Measurements from ENCODE around the gene ITGBL1. TPM values are rescaled to one million over a fixed set of nuclear protein-coding genes. Genes with fewer than 3 reads are reported as not detected.
A peak's percentile ranks its signal among the peaks of the same experiment; 100 is the strongest.

The ITGBL1 gene
- polyA plus RNA-seq, 1 experiment, result 73.7 TPM

DNA sequence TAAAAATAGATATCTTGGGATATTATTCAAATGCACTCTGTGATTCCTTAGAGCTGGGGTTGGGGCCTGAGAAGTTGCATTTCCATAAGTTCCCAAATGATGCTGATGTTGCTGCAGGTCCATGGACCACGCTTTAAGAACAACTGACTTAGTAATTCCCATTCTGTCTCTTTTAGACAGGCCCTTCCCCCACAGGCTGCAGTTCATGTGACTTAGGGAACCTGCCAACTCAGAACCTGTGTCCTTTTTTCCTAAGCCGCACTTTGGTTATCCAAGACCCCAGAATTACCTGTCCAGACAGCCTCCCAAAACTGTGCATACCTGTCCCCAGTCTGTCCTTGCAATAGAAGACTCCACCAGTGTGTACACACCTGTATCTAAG is 1.7 kb upstream of the ITGBL1 start:
- ChIA-PET CTCF (no interaction called here), POLR2A (no interaction called here)
- TF ChIP-seq, protein P1, sequence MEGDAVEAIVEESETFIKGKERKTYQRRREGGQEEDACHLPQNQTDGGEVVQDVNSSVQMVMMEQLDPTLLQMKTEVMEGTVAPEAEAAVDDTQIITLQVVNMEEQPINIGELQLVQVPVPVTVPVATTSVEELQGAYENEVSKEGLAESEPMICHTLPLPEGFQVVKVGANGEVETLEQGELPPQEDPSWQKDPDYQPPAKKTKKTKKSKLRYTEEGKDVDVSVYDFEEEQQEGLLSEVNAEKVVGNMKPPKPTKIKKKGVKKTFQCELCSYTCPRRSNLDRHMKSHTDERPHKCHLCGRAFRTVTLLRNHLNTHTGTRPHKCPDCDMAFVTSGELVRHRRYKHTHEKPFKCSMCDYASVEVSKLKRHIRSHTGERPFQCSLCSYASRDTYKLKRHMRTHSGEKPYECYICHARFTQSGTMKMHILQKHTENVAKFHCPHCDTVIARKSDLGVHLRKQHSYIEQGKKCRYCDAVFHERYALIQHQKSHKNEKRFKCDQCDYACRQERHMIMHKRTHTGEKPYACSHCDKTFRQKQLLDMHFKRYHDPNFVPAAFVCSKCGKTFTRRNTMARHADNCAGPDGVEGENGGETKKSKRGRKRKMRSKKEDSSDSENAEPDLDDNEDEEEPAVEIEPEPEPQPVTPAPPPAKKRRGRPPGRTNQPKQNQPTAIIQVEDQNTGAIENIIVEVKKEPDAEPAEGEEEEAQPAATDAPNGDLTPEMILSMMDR (IDR thresholded peaks at IDR 0.05; ENCODE audit: insufficient read depth, low read depth, low read length), result no peak
- Histone ChIP-seq H3K4me3 (ENCODE audit: low read depth, low read length) (no peak overlapping the region), H3K27me3 (ENCODE audit: control insufficient read depth, insufficient read depth, low read length) (no peaks in the 10 kb centered on the region), H3K36me3 (ENCODE audit: control insufficient read depth, insufficient read depth, low read length) (no peaks in the 10 kb centered on the region)
- DNase-seq (ENCODE audit: low read depth), result no peak

DNA sequence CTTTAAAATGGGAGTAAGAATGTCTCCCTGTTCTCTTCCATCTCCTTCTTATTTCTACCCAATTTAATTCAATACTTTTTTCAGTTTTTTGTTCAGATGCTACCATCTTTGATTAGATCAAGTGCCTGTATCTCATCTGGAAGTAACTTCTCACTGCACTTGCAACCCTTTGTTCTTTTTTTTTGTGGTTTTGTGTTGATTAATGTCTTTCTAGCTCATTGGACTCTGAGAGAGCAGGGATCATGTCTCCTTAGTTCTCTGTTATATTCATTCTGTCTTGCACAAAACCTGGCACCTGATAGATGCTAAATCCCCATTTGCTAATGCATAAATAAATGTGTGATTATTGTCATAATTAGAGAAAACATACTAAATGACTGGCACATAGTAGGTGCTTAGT is 834 bp upstream of the ITGBL1 start:
- no peak for DNase-seq (ENCODE audit: low read depth)
- ChIA-PET CTCF (interaction anchor here (0.6 to 1.0 kb wide), 3 partner anchors 20 to 1017 kb away, joined by 3 to 5 read pairs (median 3); no protein-coding TSS in a partner anchor), POLR2A (no interaction called here)
- H3K4me3 ChIP-seq (ENCODE audit: low read depth, low read length), result no peak overlapping the region
- no peaks in the 10 kb centered on the region for H3K27me3 ChIP-seq (ENCODE audit: control insufficient read depth, insufficient read depth, low read length)
- no peaks in the 10 kb centered on the region for H3K36me3 ChIP-seq (ENCODE audit: control insufficient read depth, insufficient read depth, low read length)
- TF ChIP-seq, protein P1 (IDR thresholded peaks at IDR 0.05; ENCODE audit: insufficient read depth, low read depth, low read length), result no peak

- Histone ChIP-seq H3K27me3 (ENCODE audit: control insufficient read depth, insufficient read depth, low read length) (no peaks in the 10 kb centered on the region), H3K4me3 (ENCODE audit: low read depth, low read length) (peak overlapping the region; percentile 60), H3K36me3 (ENCODE audit: control insufficient read depth, insufficient read depth, low read length) (no peaks in the 10 kb centered on the region)
- TF ChIP-seq, protein P1 (IDR thresholded peaks at IDR 0.05; ENCODE audit: insufficient read depth, low read depth, low read length), result peak; percentile 32
- POLR2A ChIA-PET, result no interaction called here
- DNase-seq (ENCODE audit: low read depth), result no peak
- CTCF ChIA-PET, result interaction anchor here (0.8 to 1.0 kb wide), 2 partner anchors 13 to 24 kb away, joined by 3 read pairs; no protein-coding TSS in a partner anchor
Measured at GRCh38 chr13:101453784-101454201, 1.3 kb downstream of the ITGBL1 start.

- CTCF ChIA-PET, result interaction anchor here (0.8 to 1.6 kb wide), 2 partner anchors 12 to 310 kb away, joined by 3 to 5 read pairs; no protein-coding TSS in a partner anchor
- no peak for DNase-seq (ENCODE audit: low read depth)
- Histone ChIP-seq H3K36me3 (ENCODE audit: control insufficient read depth, insufficient read depth, low read length) (no peaks in the 10 kb centered on the region), H3K4me3 (ENCODE audit: low read depth, low read length) (no peak overlapping the region), H3K27me3 (ENCODE audit: control insufficient read depth, insufficient read depth, low read length) (no peaks in the 10 kb centered on the region)
- TF ChIP-seq, protein P1 (IDR thresholded peaks at IDR 0.05; ENCODE audit: insufficient read depth, low read depth, low read length), result no peak
- POLR2A ChIA-PET, result interaction anchor here (0.6 kb wide), 2 partner anchors 220 to 1117 kb away, joined by 3 read pairs; no protein-coding TSS in a partner anchor
Measured at GRCh38 chr13:101454767-101455166, 2.3 kb downstream of the ITGBL1 start.

- ChIA-PET CTCF (interaction anchor here (1.5 to 1.6 kb wide), 2 partner anchors 18 to 311 kb away, joined by 4 to 5 read pairs; no protein-coding TSS in a partner anchor), POLR2A (no interaction called here)
- H3K4me3 ChIP-seq (ENCODE audit: low read depth, low read length), result no peak overlapping the region
- H3K36me3 ChIP-seq (ENCODE audit: control insufficient read depth, insufficient read depth, low read length), result no peaks in the 10 kb centered on the region
- peak; percentile 78 for DNase-seq (ENCODE audit: low read depth)
- TF ChIP-seq, protein P1 (IDR thresholded peaks at IDR 0.05; ENCODE audit: insufficient read depth, low read depth, low read length), result no peak
- no peaks in the 10 kb centered on the region for H3K27me3 ChIP-seq (ENCODE audit: control insufficient read depth, insufficient read depth, low read length)
Measured at GRCh38 chr13:101455863-101456262, 3.4 kb downstream of the ITGBL1 start.
